OCI-LY7 (cell line): ENCODE results near the gene SLC1A7.

Source experiments
- EZH2phosphoT487 ChIP-seq: fragments of 200-600 bp; sonication (generic); IDR thresholded peaks from 2 replicates; pipeline ENCODE4 v1.6.1; 2018; ENCODE audit warnings: low read depth, borderline replicate concordance, mild to moderate bottlenecking, mixed run types, antibody characterized with exemption, low read length, moderate library complexity, mixed read lengths
- TF ChIP-seq, protein P1 (sequence below): fragments of 200-600 bp; sonication (generic); conservative IDR thresholded peaks from 2 replicates; pipeline ENCODE4 v1.5.1; 2014; ENCODE audit warnings: mild to moderate bottlenecking, antibody characterized with exemption, low read length, moderate library complexity, mixed read lengths

DNA sequence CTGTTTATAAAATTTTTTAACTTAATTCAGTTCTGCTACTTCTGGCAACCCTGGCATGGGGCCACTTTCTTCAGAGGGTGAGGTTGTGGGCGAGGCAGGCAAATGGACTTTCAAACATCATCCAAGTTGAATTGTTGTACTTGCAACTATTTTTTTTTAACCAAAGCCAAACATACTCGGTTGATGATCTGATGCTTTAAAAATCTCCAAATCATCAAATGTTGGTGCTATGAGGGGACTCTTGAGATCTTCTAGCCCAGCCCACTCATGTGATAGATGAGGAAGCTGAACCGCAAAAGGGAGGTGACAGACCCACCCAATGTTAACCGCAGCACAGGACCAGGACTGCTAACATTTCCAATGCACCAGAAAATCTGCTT is 6.7 kb downstream of the SLC1A7 start:
- TF ChIP-seq, protein P1, sequence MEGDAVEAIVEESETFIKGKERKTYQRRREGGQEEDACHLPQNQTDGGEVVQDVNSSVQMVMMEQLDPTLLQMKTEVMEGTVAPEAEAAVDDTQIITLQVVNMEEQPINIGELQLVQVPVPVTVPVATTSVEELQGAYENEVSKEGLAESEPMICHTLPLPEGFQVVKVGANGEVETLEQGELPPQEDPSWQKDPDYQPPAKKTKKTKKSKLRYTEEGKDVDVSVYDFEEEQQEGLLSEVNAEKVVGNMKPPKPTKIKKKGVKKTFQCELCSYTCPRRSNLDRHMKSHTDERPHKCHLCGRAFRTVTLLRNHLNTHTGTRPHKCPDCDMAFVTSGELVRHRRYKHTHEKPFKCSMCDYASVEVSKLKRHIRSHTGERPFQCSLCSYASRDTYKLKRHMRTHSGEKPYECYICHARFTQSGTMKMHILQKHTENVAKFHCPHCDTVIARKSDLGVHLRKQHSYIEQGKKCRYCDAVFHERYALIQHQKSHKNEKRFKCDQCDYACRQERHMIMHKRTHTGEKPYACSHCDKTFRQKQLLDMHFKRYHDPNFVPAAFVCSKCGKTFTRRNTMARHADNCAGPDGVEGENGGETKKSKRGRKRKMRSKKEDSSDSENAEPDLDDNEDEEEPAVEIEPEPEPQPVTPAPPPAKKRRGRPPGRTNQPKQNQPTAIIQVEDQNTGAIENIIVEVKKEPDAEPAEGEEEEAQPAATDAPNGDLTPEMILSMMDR, result no peak
- no peak for TF ChIP-seq EZH2phosphoT487
